KMS-11 (cell line): ENCODE results near the gene PRSS33.

Source experiments
- H2AFZ ChIP-seq: fragments of 200-600 bp; sonication (generic); 2 replicates; pipeline ENCODE4 v1.6.1; 2016; ENCODE audit warnings: antibody characterized with exemption, mixed run types, low read depth
- H3K27ac ChIP-seq: fragments of 200-600 bp; sonication (generic); 2 replicates; pipeline ENCODE4 v1.6.1; 2016; ENCODE audit warnings: mild to moderate bottlenecking, mixed run types
- H3K27me3 ChIP-seq: fragments of 200-600 bp; sonication (generic); 2 replicates; pipeline ENCODE4 v1.6.1; 2017; ENCODE audit warnings: mild to moderate bottlenecking, low read depth, mixed run types, moderate library complexity; ENCODE audit not compliant: insufficient read depth
- H3K36me3 ChIP-seq: fragments of 200-600 bp; sonication (generic); 2 replicates; pipeline ENCODE4 v1.6.1; 2017; ENCODE audit warnings: mild to moderate bottlenecking, mixed run types; ENCODE audit not compliant: insufficient read depth
- H3K4me1 ChIP-seq: fragments of 200-600 bp; sonication (generic); 2 replicates; pipeline ENCODE4 v1.6.1; 2016; ENCODE audit warnings: mild to moderate bottlenecking, low read depth, mixed run types; ENCODE audit not compliant: poor library complexity, severe bottlenecking
- H3K4me2 ChIP-seq: fragments of 200-600 bp; sonication (generic); 2 replicates; pipeline ENCODE4 v1.7.0; 2016; ENCODE audit warnings: mild to moderate bottlenecking, mixed run types
- H3K4me3 ChIP-seq: fragments of 200-600 bp; sonication (generic); IDR thresholded peaks from 2 replicates; pipeline ENCODE4 v1.6.1; 2017; ENCODE audit warnings: low read depth, low read length, mixed read lengths; ENCODE audit not compliant: insufficient read depth
- H3K79me2 ChIP-seq: fragments of 200-600 bp; sonication (generic); 2 replicates; pipeline ENCODE4 v1.6.1; 2016; ENCODE audit warnings: low read depth, mixed run types; ENCODE audit not compliant: insufficient read depth
- H3K9ac ChIP-seq: fragments of 200-600 bp; sonication (generic); 2 replicates; pipeline ENCODE4 v1.6.1; 2016; ENCODE audit warnings: mild to moderate bottlenecking, mixed run types
- H4K20me1 ChIP-seq: fragments of 200-600 bp; sonication (generic); 2 replicates; pipeline ENCODE4 v1.6.1; 2016; ENCODE audit warnings: mild to moderate bottlenecking, mixed run types; ENCODE audit not compliant: insufficient read depth
- TF ChIP-seq, protein P1 (sequence below): fragments of 200-600 bp; sonication (generic); conservative IDR thresholded peaks from 2 replicates; pipeline ENCODE4 v1.6.1; 2017; ENCODE audit warnings: low read depth, mild to moderate bottlenecking, antibody characterized with exemption, low read length, moderate library complexity, mixed read lengths

Gene PRSS33

DNA sequence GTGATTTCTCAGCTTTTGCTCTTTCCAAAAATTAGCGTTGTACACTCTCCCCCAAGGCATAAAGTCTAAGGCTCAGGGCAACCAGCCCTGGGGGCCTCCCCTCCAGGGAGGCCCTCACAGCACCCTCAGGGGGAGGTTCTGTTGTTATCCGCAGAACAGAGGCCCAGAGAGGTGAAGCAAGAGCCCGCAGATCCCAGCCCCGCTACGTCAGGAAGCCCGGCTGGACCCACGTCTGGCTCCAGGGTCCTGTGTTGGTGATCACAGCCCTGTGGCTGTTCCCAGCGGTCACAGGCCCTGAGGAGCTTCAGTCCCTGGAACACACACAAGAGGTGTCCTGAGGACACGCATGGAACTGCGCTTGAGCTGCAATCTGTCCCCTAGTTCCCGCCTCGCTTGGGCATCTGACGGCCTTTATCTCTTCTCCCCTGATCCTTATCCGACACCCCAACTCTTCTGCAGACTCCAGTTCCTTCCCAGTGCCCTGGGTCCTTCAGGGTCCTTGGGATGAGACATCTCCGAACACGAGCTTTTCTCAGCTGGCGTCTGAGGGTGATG, 41.6 kb upstream of the PRSS33 start:
- no peak overlapping the region for H3K27ac ChIP-seq
- H3K4me3 ChIP-seq: no peak overlapping the region
- H3K4me2 ChIP-seq: no peak overlapping the region
- no peak overlapping the region for H3K9ac ChIP-seq
- H3K27me3 ChIP-seq: peaks cover 98% of the 10 kb centered on the region
- no peaks in the 10 kb centered on the region for H3K36me3 ChIP-seq
- no peaks in the 10 kb centered on the region for H3K4me1 ChIP-seq
- TF ChIP-seq, protein P1, sequence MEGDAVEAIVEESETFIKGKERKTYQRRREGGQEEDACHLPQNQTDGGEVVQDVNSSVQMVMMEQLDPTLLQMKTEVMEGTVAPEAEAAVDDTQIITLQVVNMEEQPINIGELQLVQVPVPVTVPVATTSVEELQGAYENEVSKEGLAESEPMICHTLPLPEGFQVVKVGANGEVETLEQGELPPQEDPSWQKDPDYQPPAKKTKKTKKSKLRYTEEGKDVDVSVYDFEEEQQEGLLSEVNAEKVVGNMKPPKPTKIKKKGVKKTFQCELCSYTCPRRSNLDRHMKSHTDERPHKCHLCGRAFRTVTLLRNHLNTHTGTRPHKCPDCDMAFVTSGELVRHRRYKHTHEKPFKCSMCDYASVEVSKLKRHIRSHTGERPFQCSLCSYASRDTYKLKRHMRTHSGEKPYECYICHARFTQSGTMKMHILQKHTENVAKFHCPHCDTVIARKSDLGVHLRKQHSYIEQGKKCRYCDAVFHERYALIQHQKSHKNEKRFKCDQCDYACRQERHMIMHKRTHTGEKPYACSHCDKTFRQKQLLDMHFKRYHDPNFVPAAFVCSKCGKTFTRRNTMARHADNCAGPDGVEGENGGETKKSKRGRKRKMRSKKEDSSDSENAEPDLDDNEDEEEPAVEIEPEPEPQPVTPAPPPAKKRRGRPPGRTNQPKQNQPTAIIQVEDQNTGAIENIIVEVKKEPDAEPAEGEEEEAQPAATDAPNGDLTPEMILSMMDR: no peak
- no peak overlapping the region for H2AFZ ChIP-seq
- H4K20me1 ChIP-seq: no peaks in the 10 kb centered on the region
- H3K79me2 ChIP-seq: no peaks in the 10 kb centered on the region

DNA sequence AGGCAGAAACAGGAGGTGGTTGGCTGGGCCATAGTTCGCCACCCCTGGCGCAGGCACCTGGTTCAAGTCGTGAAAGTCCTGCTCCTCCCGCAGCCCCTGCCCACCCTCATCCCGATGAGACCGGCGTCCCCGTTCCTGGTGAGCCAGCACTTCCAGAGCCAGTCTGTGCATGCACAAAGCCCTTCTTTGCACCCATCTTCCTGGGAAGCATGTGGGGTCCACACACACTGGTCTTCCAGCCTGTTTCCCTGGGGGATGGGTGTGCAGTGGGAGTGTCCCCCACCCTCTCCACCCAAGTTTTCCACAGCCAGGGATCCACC, 41.1 kb upstream of the PRSS33 start:
- TF ChIP-seq, protein P1: no peak
- no peak overlapping the region for H3K4me2 ChIP-seq
- H3K27ac ChIP-seq: no peak overlapping the region
- H2AFZ ChIP-seq: no peak overlapping the region
- H3K36me3 ChIP-seq: no peaks in the 10 kb centered on the region
- peaks cover 98% of the 10 kb centered on the region for H3K27me3 ChIP-seq
- no peaks in the 10 kb centered on the region for H3K4me1 ChIP-seq
- H4K20me1 ChIP-seq: no peaks in the 10 kb centered on the region
- H3K9ac ChIP-seq: no peak overlapping the region
- no peaks in the 10 kb centered on the region for H3K79me2 ChIP-seq
- H3K4me3 ChIP-seq: no peak overlapping the region

DNA sequence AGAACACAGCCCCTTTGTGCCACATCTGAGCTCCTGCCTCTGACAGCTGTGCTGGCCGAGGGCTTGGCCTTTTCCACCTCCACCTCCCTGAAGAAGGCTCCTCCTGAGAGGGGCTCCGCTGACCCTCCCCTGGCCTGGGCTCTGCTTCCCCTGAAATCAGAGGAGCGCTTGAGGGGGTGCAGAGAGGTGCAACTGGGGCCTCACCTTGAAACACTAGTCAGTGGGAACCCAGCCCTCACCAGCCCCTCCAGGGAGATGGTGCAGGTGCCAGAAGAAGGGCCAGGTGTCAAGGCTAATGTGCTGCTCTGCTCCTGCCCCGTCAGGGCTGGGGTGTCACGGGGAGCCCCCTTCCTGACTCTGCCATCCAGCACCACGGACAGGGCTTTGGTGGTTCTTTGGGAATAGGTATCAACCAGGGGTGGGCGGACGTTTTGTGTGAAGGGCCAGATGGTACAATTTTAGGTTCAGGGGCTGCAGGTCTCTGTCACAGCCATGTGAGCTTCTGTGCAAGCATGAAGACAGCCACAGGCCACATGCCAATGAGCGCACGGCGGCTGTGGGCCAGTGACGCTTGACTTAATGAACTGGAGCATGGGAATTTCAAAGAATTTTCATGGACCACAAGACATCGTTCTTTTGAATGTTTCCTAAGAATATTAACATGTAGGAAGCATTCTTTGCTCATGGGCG, 40.6 kb upstream of the PRSS33 start:
- Histone ChIP-seq H2AFZ (no peak overlapping the region), H3K4me1 (no peaks in the 10 kb centered on the region), H4K20me1 (no peaks in the 10 kb centered on the region), H3K79me2 (no peaks in the 10 kb centered on the region), H3K27ac (no peak overlapping the region), H3K4me2 (no peak overlapping the region), H3K4me3 (no peak overlapping the region), H3K9ac (no peak overlapping the region), H3K27me3 (peaks cover 100% of the 10 kb centered on the region), H3K36me3 (no peaks in the 10 kb centered on the region)
- TF ChIP-seq, protein P1: no peak

DNA sequence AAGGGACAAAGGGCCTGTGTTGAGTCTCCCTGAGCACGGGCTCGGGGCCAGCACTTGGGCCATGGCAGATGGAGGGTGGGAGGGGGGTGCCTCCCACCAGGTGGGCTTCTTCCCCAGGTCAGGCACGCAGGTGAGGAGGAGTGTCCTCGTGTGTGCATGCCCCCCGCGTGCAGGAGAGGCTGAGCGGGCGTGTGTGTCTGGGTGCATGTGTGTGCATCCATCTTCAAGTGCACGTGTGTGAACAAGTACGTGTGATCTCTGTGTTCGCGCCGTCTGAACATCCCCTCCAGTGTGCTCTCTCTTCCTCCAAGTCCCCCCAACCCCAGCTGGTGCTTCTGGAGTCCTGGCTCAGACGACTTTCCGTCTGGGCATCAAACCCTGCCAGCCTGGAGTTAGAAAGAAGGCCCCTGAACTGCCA, 40.0 kb upstream of the PRSS33 start:
- TF ChIP-seq, protein P1: no peak
- no peak overlapping the region for H3K4me2 ChIP-seq
- peaks cover 100% of the 10 kb centered on the region for H3K27me3 ChIP-seq
- no peak overlapping the region for H3K9ac ChIP-seq
- H3K79me2 ChIP-seq: no peaks in the 10 kb centered on the region
- H2AFZ ChIP-seq: no peak overlapping the region
- no peaks in the 10 kb centered on the region for H4K20me1 ChIP-seq
- H3K36me3 ChIP-seq: no peaks in the 10 kb centered on the region
- no peak overlapping the region for H3K4me3 ChIP-seq
- H3K4me1 ChIP-seq: no peaks in the 10 kb centered on the region
- no peak overlapping the region for H3K27ac ChIP-seq
